C4-2B (cell line): ENCODE results near the gene TBX6.

Source experiments
- CTCF ChIP-seq: fragments of 450-650 bp; conservative IDR thresholded peaks from 2 replicates; pipeline ENCODE4 v1.5.1; 2017; ENCODE audit warnings: mild to moderate bottlenecking
- ZFX ChIP-seq: fragments of 450-650 bp; IDR thresholded peaks from 2 replicates; pipeline ENCODE4 v1.6.1; 2017

GRCh38 chr16:30087181-30087898 lies 4.4 kb downstream of the TBX6 start:
- TF ChIP-seq CTCF (no peak), ZFX (no peak)
